GM12878 (cell line): Measurements from ENCODE around the gene BNIPL. TPM values are rescaled to one million over a fixed set of nuclear protein-coding genes. Genes with fewer than 3 reads are reported as not detected.

Source experiments
- ATAC-seq: fragments of 200-7000 bp; cut with Tn5 transposase; 3 replicates; pipeline ENCODE4 v1.9.1; 2020; ENCODE audit warnings: mild to moderate bottlenecking, moderate library complexity
- BruUV-seq: library from RNA; stranded (reverse); fragments of 400-500 nt; replicated peaks from 2 replicates; lab custom pipeline; 2021; lab: Mats Ljungman, UMichigan
- CTCF ChIA-PET: fragments of 300-600 bp; sonication (Branson Sonifier 250); formaldehyde crosslinking; extraction: SDS; loops from one replicate; lab custom pipeline; 2021; ENCODE audit warnings: inconsistent platforms; lab: Yijun Ruan, JAX
- POLR2A ChIA-PET: fragments of 350-600 bp; formaldehyde crosslinking; extraction: SDS; loops from one replicate; lab custom pipeline; 2021; ENCODE audit warnings: inconsistent platforms; lab: Charles Lee
- RAD21 ChIA-PET: fragments of 300-600 bp; sonication (Branson Sonifier 250); formaldehyde crosslinking; loops from one replicate; lab custom pipeline; 2023; ENCODE audit warnings: antibody characterized with exemption; ENCODE audit not compliant: unreplicated experiment; lab: Charles Lee
- SMC1A ChIA-PET: fragments of 300-600 bp; sonication (Branson Sonifier 250); formaldehyde crosslinking; loops from one replicate; lab custom pipeline; 2023; ENCODE audit not compliant: unreplicated experiment, uncharacterized antibody; lab: Charles Lee
- DNase-seq: peaks from one replicate; pipeline ENCODE4 v3.0.0-alpha.2; 2011; ENCODE audit warnings: low read depth, low spot score
- FAIRE-seq: peaks from 3 replicates; lab custom pipeline; 2011; peaks lifted over from hg19 to GRCh38; lab: Jason Lieb, UNC
- H2AFZ ChIP-seq: 2 replicates; pipeline ENCODE4 v1.6.0; 2011; ENCODE audit warnings: low read depth, low read length, control low read depth; ENCODE audit not compliant: control insufficient read depth
- H3K27ac ChIP-seq: 2 replicates; pipeline ENCODE4 v1.5.1; 2011; ENCODE audit warnings: control low read depth; ENCODE audit not compliant: control insufficient read depth, insufficient read depth
- H3K27me3 ChIP-seq, 2 experiments: replicated peaks in 1 of 2; 2 replicates each; pipeline versions ENCODE4 v1.6.0 to v1.6.1; 2011; ENCODE audit warnings: low read length in 1 of 2; ENCODE audit not compliant: control insufficient read depth in 2 of 2, insufficient read depth in 2 of 2
- H3K36me3 ChIP-seq, 2 experiments: 2 replicates each; pipeline ENCODE4 v1.5.1; 2011; ENCODE audit warnings: low read length in 1 of 2; ENCODE audit not compliant: control insufficient read depth in 2 of 2, insufficient read depth in 2 of 2
- H3K4me1 ChIP-seq: 2 replicates; pipeline ENCODE4 v1.6.1; 2011; ENCODE audit warnings: mild to moderate bottlenecking, low read length, moderate library complexity, mixed read lengths; ENCODE audit not compliant: control insufficient read depth, insufficient read depth
- H3K4me2 ChIP-seq: 2 replicates; pipeline ENCODE4 v1.6.0; 2011; ENCODE audit warnings: control low read depth; ENCODE audit not compliant: control insufficient read depth, insufficient read depth
- H3K4me3 ChIP-seq: fragments of 200-600 bp; sonication (generic); 2 replicates; pipeline ENCODE4 v1.5.1; 2016
- H3K79me2 ChIP-seq: 2 replicates; pipeline ENCODE4 v1.6.0; 2011; ENCODE audit warnings: low read length; ENCODE audit not compliant: control insufficient read depth, insufficient read depth
- H3K9ac ChIP-seq: 2 replicates; pipeline ENCODE4 v1.8.0; 2011; ENCODE audit warnings: low read length, control low read depth, mixed read lengths; ENCODE audit not compliant: control insufficient read depth, insufficient read depth
- H3K9me3 ChIP-seq: replicated peaks from 3 replicates; pipeline ENCODE4 v1.5.1; 2011; ENCODE audit warnings: mild to moderate bottlenecking, low read length; ENCODE audit not compliant: control insufficient read depth, insufficient read depth
- H4K20me1 ChIP-seq: 2 replicates; pipeline ENCODE4 v1.6.0; 2011; ENCODE audit not compliant: control insufficient read depth, insufficient read depth
- BCL11A ChIP-seq: IDR thresholded peaks from 2 replicates; pipeline ENCODE4 v1.6.1; 2011; ENCODE audit warnings: low read depth, low read length
- BMI1 ChIP-seq: fragments of 450-650 bp; IDR thresholded peaks from 2 replicates; pipeline ENCODE4 v1.6.1; 2016; ENCODE audit warnings: mild to moderate bottlenecking, moderate library complexity, borderline replicate concordance
- CHD4 ChIP-seq: fragments of 200-600 bp; sonication (generic); IDR thresholded peaks from 2 replicates; pipeline ENCODE4 v1.6.1; 2016; ENCODE audit warnings: mild to moderate bottlenecking
- IRF4 ChIP-seq: IDR thresholded peaks from 2 replicates; pipeline ENCODE4 v1.6.1; 2011; ENCODE audit warnings: low read depth, low read length
- MLLT1 ChIP-seq: fragments of 450-650 bp; IDR thresholded peaks from 2 replicates; pipeline ENCODE4 v1.6.1; 2016; ENCODE audit warnings: mild to moderate bottlenecking
- NFYA ChIP-seq: IDR thresholded peaks from 2 replicates; pipeline ENCODE4 v1.6.1; 2011; ENCODE audit warnings: low read depth, mild to moderate bottlenecking, low read length, improper control_type of control experiment, borderline replicate concordance
- NKRF ChIP-seq: fragments of 450-650 bp; conservative IDR thresholded peaks from 2 replicates; pipeline ENCODE4 v1.6.1; 2017; ENCODE audit warnings: mild to moderate bottlenecking, moderate library complexity
- PAX5 ChIP-seq: IDR thresholded peaks from 2 replicates; pipeline ENCODE4 v1.6.1; 2011; ENCODE audit warnings: low read depth, low read length, borderline replicate concordance
- PRDM15 ChIP-seq: fragments of 450-650 bp; formaldehyde crosslinking; IDR thresholded peaks from 2 replicates; pipeline ENCODE4 v1.4.0; 2020; ENCODE audit warnings: mild to moderate bottlenecking, moderate library complexity
- TAF1 ChIP-seq: IDR thresholded peaks from 2 replicates; pipeline ENCODE4 v1.6.1; 2011; ENCODE audit warnings: mild to moderate bottlenecking, low read depth, low read length, borderline replicate concordance
- TCF7 ChIP-seq: IDR thresholded peaks from 2 replicates; pipeline ENCODE4 v1.6.1; 2014; ENCODE audit warnings: antibody characterized with exemption, borderline replicate concordance
- USF2 ChIP-seq: IDR thresholded peaks from 2 replicates; pipeline ENCODE4 v1.6.1; 2011; ENCODE audit warnings: low read depth, low read length, improper control_type of control experiment, borderline replicate concordance
- ZNF274 ChIP-seq: IDR thresholded peaks from one replicate; pipeline ENCODE4 v1.8.0; 2011; ENCODE audit not compliant: insufficient read length, insufficient read depth
- WGBS: methylation state at CpG from one replicate; pipeline ENCODE4 v1.1.6; 2016; ENCODE audit warnings: low lambda C conversion rate; ENCODE audit not compliant: insufficient replicate concordance, insufficient coverage; ENCODE audit errors: missing lambda C conversion rate; 5-methylcytosine and 5-hydroxymethylcytosine counted together
- in situ Hi-C: fragments of 300-500 bp; cut with MboI; formaldehyde crosslinking; loops from 9 replicates; pipeline ENCODE4 v1.14.3; 2018; ENCODE audit warnings: mixed read lengths
- intact Hi-C: fragments of 100-400 bp; cut with micrococcal nuclease; formaldehyde crosslinking; loops from one replicate; pipeline ENCODE4 v1.14.2; 2022; ENCODE audit not compliant: unreplicated experiment
- polyA plus RNA-seq, 11 experiments: library from polyadenylated mRNA; depleted of rRNA in 4 of 11; unstranded in 6 of 11; stranded (reverse) in 5 of 11; fragments of >200 nt; fragmentation: Nextera tagmentation in 4 of 11; fragmentation: Illumina TruSeq in 1 of 11; extraction: Ambion mirVana in 4 of 11; extraction: Trizol in 1 of 11; gene quantifications; 1 replicate in 1 of 11; 2 replicates in 10 of 11; pipeline versions ENCODE4 v1.2.1 to v1.2.3, GENCODE V29; 2011 to 2016; ENCODE audit warnings: inconsistent platforms in 2 of 11, missing spikeins in 2 of 11, low read depth in 1 of 11
- total RNA-seq, 4 experiments: library from RNA; depleted of rRNA in 3 of 4; stranded (reverse); fragments of >200 nt in 3 of 4; fragmentation: Illumina TruSeq in 1 of 4; extraction: Trizol in 1 of 4; gene quantifications; 2 replicates each; pipeline versions ENCODE4 v1.2.1 to v1.2.3, GENCODE V29; 2013 to 2021
- TF ChIP-seq, protein P1 (sequence below): IDR thresholded peaks from 2 replicates; pipeline ENCODE4 v1.6.1; 2011; ENCODE audit warnings: borderline replicate concordance, low read depth, mild to moderate bottlenecking, moderate library complexity, mixed read lengths, low read length; ENCODE audit not compliant: insufficient read depth; ENCODE audit errors: extremely low read length

BNIPL gene
- total and polyA plus RNA-seq, 10 of the 15 experiments (the other 5 are each of a cell fraction or from before 2014, with no cell fraction given) = 0.05 to 1.1 (median 0.17) TPM

DNA sequence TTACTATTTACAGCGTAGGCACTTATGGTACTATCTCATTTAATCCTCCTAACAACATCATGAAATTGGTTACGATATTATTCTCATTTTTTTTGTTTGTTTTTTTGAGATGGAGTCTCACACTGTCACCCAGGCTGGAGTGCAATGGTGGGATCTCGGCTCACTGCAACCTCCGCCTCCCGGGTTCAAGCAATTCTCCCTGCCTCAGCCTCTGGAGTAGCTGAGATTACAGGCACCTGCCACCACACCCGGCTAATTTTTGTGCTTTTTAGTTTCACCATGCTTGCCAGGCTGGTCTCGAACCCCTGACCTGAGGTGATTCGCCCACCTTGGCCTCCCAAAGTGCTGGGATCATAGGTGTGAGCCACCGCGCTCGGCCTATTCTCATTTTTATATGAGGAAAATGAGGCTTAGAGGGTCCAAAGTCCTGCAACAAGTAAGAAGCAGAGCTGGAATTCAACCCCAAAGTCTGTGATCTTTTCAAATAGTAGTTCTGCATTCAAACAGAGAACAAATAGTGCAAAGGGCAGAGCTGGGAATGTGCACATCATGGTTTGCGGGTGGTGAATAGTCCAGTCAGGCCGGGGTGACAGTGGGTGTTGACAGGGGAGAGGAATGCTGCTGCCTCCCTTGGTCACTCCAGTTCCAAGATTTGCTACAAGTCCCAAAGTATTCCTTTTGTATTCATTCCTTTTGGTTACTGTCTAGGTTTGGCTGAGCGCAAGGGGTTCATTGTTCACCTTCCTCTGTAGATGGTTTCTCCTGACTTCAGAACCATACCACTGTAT lies 23.5 kb upstream of the BNIPL start:
- ChIA-PET SMC1A (no interaction called here), POLR2A (interaction anchor here (0.8 kb wide), 1 partner anchor 67 kb away, joined by 5 read pairs; no protein-coding TSS in a partner anchor), CTCF (interaction anchor here (0.7 to 1.9 kb wide), 4 partner anchors 12 to 79 kb away, joined by 3 to 7 read pairs (median 3); partner anchors contain the start of gene CDC42SE1), RAD21 (interaction anchor here (2.0 kb wide), 1 partner anchor 144 kb away, joined by 4 read pairs; the partner anchor contains the start of gene TNFAIP8L2)
- no TSS peak for BruUV-seq
- FAIRE-seq (no peak), DNase-seq (no peak), ATAC-seq (no peak)
- H3K36me3 ChIP-seq = no peaks in the 10 kb centered on the region
- no peak overlapping the region for H3K27ac ChIP-seq
- no peak overlapping the region for H3K4me2 ChIP-seq
- intact Hi-C loops (no loop called here), in situ Hi-C loops (no loop called here)
- 87% methylated on average over 14 of the region's 14 CpGs for WGBS
- no peaks in the 10 kb centered on the region for H3K27me3 ChIP-seq
- H3K4me3 ChIP-seq = no peak overlapping the region
- no peaks in the 10 kb centered on the region for H4K20me1 ChIP-seq
- H3K79me2 ChIP-seq = peaks cover 11% of the 10 kb centered on the region
- H3K4me1 ChIP-seq = peaks cover 4% of the 10 kb centered on the region
- no peaks in the 10 kb centered on the region for H3K9me3 ChIP-seq
- H3K9ac ChIP-seq = no peak overlapping the region
- H2AFZ ChIP-seq = no peak overlapping the region
- TF ChIP-seq PAX5 (no peak), TAF1 (no peak), IRF4 (no peak), NKRF (no peak), MLLT1 (no peak), CHD4 (no peak), USF2 (no peak), NFYA (no peak), BCL11A (no peak), BMI1 (no peak), TCF7 (no peak), PRDM15 (no peak), ZNF274 (no peak)
- TF ChIP-seq, protein P1, sequence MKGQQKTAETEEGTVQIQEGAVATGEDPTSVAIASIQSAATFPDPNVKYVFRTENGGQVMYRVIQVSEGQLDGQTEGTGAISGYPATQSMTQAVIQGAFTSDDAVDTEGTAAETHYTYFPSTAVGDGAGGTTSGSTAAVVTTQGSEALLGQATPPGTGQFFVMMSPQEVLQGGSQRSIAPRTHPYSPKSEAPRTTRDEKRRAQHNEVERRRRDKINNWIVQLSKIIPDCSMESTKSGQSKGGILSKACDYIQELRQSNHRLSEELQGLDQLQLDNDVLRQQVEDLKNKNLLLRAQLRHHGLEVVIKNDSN = no peak
